CD14-positive monocyte (primary cell): ENCODE data around the gene AXL. TPM values are rescaled to one million over a fixed set of nuclear protein-coding genes. Genes with fewer than 3 reads are reported as not detected.

ENCODE experiments used
- DNase-seq, 3 donors: peaks; one replicate each; pipeline ENCODE4 v3.0.0-alpha.2; 2011 to 2022
- H2AFZ ChIP-seq: 2 replicates; pipeline ENCODE4 v1.6.0; 2012; ENCODE audit warnings: mild to moderate bottlenecking, low read depth, low read length, inconsistent platforms; ENCODE audit not compliant: insufficient read depth, poor library complexity, severe bottlenecking
- H3K27ac ChIP-seq, 2 donors: 1 replicate in 1 of 2; 2 replicates in 1 of 2; pipeline ENCODE4 v1.5.1; 2012 to 2013; ENCODE audit warnings: low read length in 2 of 2, control low read depth in 1 of 2, inconsistent platforms in 1 of 2, low read depth in 1 of 2, mild to moderate bottlenecking in 1 of 2
- H3K27me3 ChIP-seq, 2 donors: one replicate each; pipeline versions ENCODE4 v1.6.0 to v1.6.1; 2011 to 2013; ENCODE audit warnings: low read length in 2 of 2; ENCODE audit not compliant: control insufficient read depth in 2 of 2, insufficient read depth in 2 of 2
- H3K36me3 ChIP-seq, 2 donors: replicated peaks in 1 of 2; 1 replicate in 1 of 2; 2 replicates in 1 of 2; pipeline versions ENCODE4 v1.5.1 to v1.6.1; 2012 to 2013; ENCODE audit warnings: low read length in 2 of 2, control low read depth in 1 of 2, inconsistent platforms in 1 of 2, mild to moderate bottlenecking in 1 of 2; ENCODE audit not compliant: insufficient read depth in 2 of 2, control insufficient read depth in 1 of 2
- H3K4me1 ChIP-seq, 2 donors: 1 replicate in 1 of 2; 2 replicates in 1 of 2; pipeline versions ENCODE4 v1.5.1 to v1.6.1; 2012 to 2013; ENCODE audit warnings: low read length in 2 of 2, control low read depth in 1 of 2, inconsistent platforms in 1 of 2, mild to moderate bottlenecking in 1 of 2, moderate library complexity in 1 of 2; ENCODE audit not compliant: insufficient read depth in 2 of 2, control insufficient read depth in 1 of 2
- H3K4me2 ChIP-seq: replicated peaks from 2 replicates; pipeline ENCODE3; 2012; ENCODE audit warnings: low read length, moderate library complexity, mild to moderate bottlenecking; ENCODE audit not compliant: poor library complexity, severe bottlenecking; ENCODE audit errors: extremely low read depth
- H3K4me3 ChIP-seq, 3 experiments: fragments of 200-600 bp in 1 of 3; sonication (generic) in 1 of 3; replicated peaks in 1 of 3; 1 replicate in 2 of 3; 2 replicates in 1 of 3; pipeline ENCODE4 v1.5.1; 2011 to 2013; ENCODE audit warnings: low read length in 3 of 3, mild to moderate bottlenecking in 3 of 3, control low read depth in 2 of 3, low read depth in 2 of 3, inconsistent platforms in 1 of 3, moderate library complexity in 1 of 3
- H3K79me2 ChIP-seq: 2 replicates; pipeline ENCODE4 v1.6.0; 2012; ENCODE audit warnings: mild to moderate bottlenecking, control low read depth, inconsistent platforms, low read length, moderate library complexity; ENCODE audit not compliant: insufficient read depth
- H3K9ac ChIP-seq: 2 replicates; pipeline ENCODE4 v1.6.0; 2017; ENCODE audit warnings: low read length, mild to moderate bottlenecking; ENCODE audit not compliant: insufficient read depth, poor library complexity, severe bottlenecking
- H3K9me3 ChIP-seq, 2 donors: replicated peaks in 1 of 2; 1 replicate in 1 of 2; 2 replicates in 1 of 2; pipeline versions ENCODE4 v1.5.1 to v1.6.1; 2012 to 2013; ENCODE audit warnings: low read length in 2 of 2, control low read depth in 1 of 2; ENCODE audit not compliant: control insufficient read depth in 1 of 2, insufficient read depth in 1 of 2
- H4K20me1 ChIP-seq: 2 replicates; pipeline ENCODE4 v1.6.0; 2012; ENCODE audit warnings: mild to moderate bottlenecking, low read length, control low read depth, moderate library complexity; ENCODE audit not compliant: insufficient read depth
- H3K27ac Mint-ChIP-seq, 7 donors: one replicate each; pipeline ENCODE4 v1.8.0; 2020; ENCODE audit warnings: mild to moderate bottlenecking in 7 of 7, mixed read lengths in 7 of 7, moderate library complexity in 6 of 7, inconsistent platforms in 2 of 7
- H3K27me3 Mint-ChIP-seq, 3 donors: one replicate each; pipeline ENCODE4 v1.8.0; 2021 to 2022; ENCODE audit warnings: low read depth in 3 of 3, mild to moderate bottlenecking in 3 of 3, mixed read lengths in 3 of 3, moderate library complexity in 3 of 3, inconsistent platforms in 1 of 3
- H3K36me3 Mint-ChIP-seq, 2 donors: one replicate each; pipeline ENCODE4 v1.8.0; 2020; ENCODE audit warnings: mixed read lengths in 2 of 2, inconsistent platforms in 1 of 2, mild to moderate bottlenecking in 1 of 2
- H3K4me1 Mint-ChIP-seq: one replicate; pipeline ENCODE4 v1.8.0; 2020; ENCODE audit warnings: mild to moderate bottlenecking, mixed read lengths
- H3K4me3 Mint-ChIP-seq, 2 donors: one replicate each; pipeline ENCODE4 v1.8.0; 2020; ENCODE audit warnings: mild to moderate bottlenecking in 2 of 2, mixed read lengths in 2 of 2, moderate library complexity in 1 of 2
- H3K9me3 Mint-ChIP-seq, 7 donors: one replicate each; pipeline ENCODE4 v1.8.0; 2020 to 2022; ENCODE audit warnings: mixed read lengths in 7 of 7, mild to moderate bottlenecking in 6 of 7, moderate library complexity in 6 of 7, inconsistent platforms in 2 of 7
- CTCF ChIP-seq: fragments of 200-600 bp; IDR thresholded peaks from one replicate; pipeline ENCODE4 v1.8.0; 2022; ENCODE audit warnings: antibody characterized with exemption, mild to moderate bottlenecking
- WGBS: methylation state at CpG from one replicate; pipeline ENCODE4 v1.1.5; 2013; ENCODE audit warnings: missing lambda C conversion rate; ENCODE audit not compliant: insufficient coverage; 5-methylcytosine and 5-hydroxymethylcytosine counted together
- intact Hi-C, 2 donors: fragments of 100-400 bp; cut with micrococcal nuclease; formaldehyde crosslinking; loops; one replicate each; pipeline versions ENCODE4 v1.15.0 to v1.15.1; 2023
- polyA plus RNA-seq, 3 donors: library from polyadenylated mRNA; depleted of rRNA in 1 of 3; unstranded in 2 of 3; stranded (reverse) in 1 of 3; fragments of 300-500 nt in 2 of 3; fragments of >200 nt in 1 of 3; fragmentation: Illumina TruSeq in 2 of 3; gene quantifications; 1 replicate in 2 of 3; 2 replicates in 1 of 3; pipeline ENCODE4 v1.2.3, GENCODE V29; 2012 to 2021

The AXL gene
- polyA plus RNA-seq, 3 donors = 0.05 to 0.07 TPM; not detected in 1

- H2AFZ ChIP-seq = no peak overlapping the region
- intact Hi-C loops = no loop called here
- no peak overlapping the region for H3K27ac Mint-ChIP-seq
- TF ChIP-seq CTCF = no peak
- H3K4me3 Mint-ChIP-seq = no peak overlapping the region
- H3K27me3 Mint-ChIP-seq = peaks cover 0 to 6% (median 0%) of the 10 kb centered on the region in 3 donors
- no peak overlapping the region for H3K4me3 ChIP-seq
- peaks cover 0 to under 1% of the 10 kb centered on the region in 2 donors for H3K4me1 ChIP-seq
- peaks cover under 1% of the 10 kb centered on the region for H3K4me1 Mint-ChIP-seq
- no peak for DNase-seq
- H3K9ac ChIP-seq = no peak overlapping the region
- H3K27ac ChIP-seq = no peak overlapping the region
- WGBS = 95% methylated on average over 9 of the region's 9 CpGs
- peaks cover 0 to 3% (median 0%) of the 10 kb centered on the region in 7 donors for H3K9me3 Mint-ChIP-seq
- no peaks in the 10 kb centered on the region for H3K27me3 ChIP-seq
- no peaks in the 10 kb centered on the region for H3K36me3 Mint-ChIP-seq
- H3K4me2 ChIP-seq = no peak overlapping the region
- no peaks in the 10 kb centered on the region for H4K20me1 ChIP-seq
- H3K9me3 ChIP-seq = no peaks in the 10 kb centered on the region
- no peaks in the 10 kb centered on the region for H3K79me2 ChIP-seq
- no peaks in the 10 kb centered on the region for H3K36me3 ChIP-seq
Observed at GRCh38 chr19:41239363-41239762, 20.3 kb downstream of the AXL start.

- DNase-seq = no peak
- Histone ChIP-seq H3K79me2 (no peaks in the 10 kb centered on the region), H3K27me3 (no peaks in the 10 kb centered on the region), H3K4me1 (no peaks in the 10 kb centered on the region), H2AFZ (no peak overlapping the region), H3K36me3 (no peaks in the 10 kb centered on the region), H3K4me2 (no peak overlapping the region), H3K9ac (no peak overlapping the region), H3K4me3 (no peak overlapping the region), H4K20me1 (no peaks in the 10 kb centered on the region), H3K27ac (no peak overlapping the region), H3K9me3 (no peaks in the 10 kb centered on the region)
- intact Hi-C loops = no loop called here
- Mint-ChIP-seq H3K4me1 (no peaks in the 10 kb centered on the region), H3K27ac (no peak overlapping the region), H3K36me3 (no peaks in the 10 kb centered on the region), H3K27me3 (peaks cover 0 to 6% (median 0%) of the 10 kb centered on the region in 3 donors), H3K4me3 (no peak overlapping the region), H3K9me3 (peaks cover 0 to 3% (median 0%) of the 10 kb centered on the region in 7 donors)
- TF ChIP-seq CTCF = no peak
- WGBS = 93% methylated on average over 2 of the region's 2 CpGs
Observed at GRCh38 chr19:41239961-41240574, 21.0 kb downstream of the AXL start.
